RWPE2 (cell line): ENCODE data around the gene IFIT5.

Experiments
- ATAC-seq: fragments of 200-7000 bp; cut with Tn5 transposase; 3 replicates; pipeline ENCODE4 v1.9.1; 2021; ENCODE audit warnings: low read depth
- DNase-seq: peaks from one replicate; pipeline ENCODE4 v3.0.0-alpha.2; 2020; ENCODE audit warnings: low spot score
- H3K27ac ChIP-seq: fragments of 450-650 bp; 2 replicates; pipeline ENCODE4 v1.5.1; 2017; ENCODE audit warnings: mild to moderate bottlenecking; ENCODE audit not compliant: poor library complexity, severe bottlenecking
- H3K27me3 ChIP-seq: fragments of 250-450 bp; sonication (Bioruptor Pico); 2 replicates; pipeline ENCODE4 v1.5.1; 2021; ENCODE audit warnings: mild to moderate bottlenecking, moderate library complexity; ENCODE audit not compliant: insufficient read depth, poor library complexity, severe bottlenecking
- H3K36me3 ChIP-seq: fragments of 250-450 bp; sonication (Bioruptor Pico); 2 replicates; pipeline ENCODE4 v1.5.1; 2020; ENCODE audit warnings: low read depth, mild to moderate bottlenecking, moderate library complexity
- H3K4me1 ChIP-seq: fragments of 250-450 bp; sonication (Bioruptor Pico); 2 replicates; pipeline ENCODE4 v1.5.1; 2021; ENCODE audit warnings: mild to moderate bottlenecking, moderate library complexity; ENCODE audit not compliant: insufficient read depth, poor library complexity, severe bottlenecking
- H3K4me3 ChIP-seq: fragments of 250-450 bp; sonication (Bioruptor Pico); 2 replicates; pipeline ENCODE4 v1.5.1; 2021; ENCODE audit warnings: mild to moderate bottlenecking, moderate library complexity; ENCODE audit not compliant: severe bottlenecking
- H3K9me3 ChIP-seq: fragments of 250-450 bp; sonication (Bioruptor Pico); 2 replicates; pipeline ENCODE4 v1.5.1; 2021; ENCODE audit warnings: mild to moderate bottlenecking, moderate library complexity; ENCODE audit not compliant: severe bottlenecking
- TF ChIP-seq, protein P1 (sequence below): fragments of 450-650 bp; IDR thresholded peaks from one replicate; pipeline ENCODE4 v1.5.1; 2017; ENCODE audit warnings: mild to moderate bottlenecking, moderate library complexity; ENCODE audit not compliant: poor library complexity, severe bottlenecking

The IFIT5 gene

DNA sequence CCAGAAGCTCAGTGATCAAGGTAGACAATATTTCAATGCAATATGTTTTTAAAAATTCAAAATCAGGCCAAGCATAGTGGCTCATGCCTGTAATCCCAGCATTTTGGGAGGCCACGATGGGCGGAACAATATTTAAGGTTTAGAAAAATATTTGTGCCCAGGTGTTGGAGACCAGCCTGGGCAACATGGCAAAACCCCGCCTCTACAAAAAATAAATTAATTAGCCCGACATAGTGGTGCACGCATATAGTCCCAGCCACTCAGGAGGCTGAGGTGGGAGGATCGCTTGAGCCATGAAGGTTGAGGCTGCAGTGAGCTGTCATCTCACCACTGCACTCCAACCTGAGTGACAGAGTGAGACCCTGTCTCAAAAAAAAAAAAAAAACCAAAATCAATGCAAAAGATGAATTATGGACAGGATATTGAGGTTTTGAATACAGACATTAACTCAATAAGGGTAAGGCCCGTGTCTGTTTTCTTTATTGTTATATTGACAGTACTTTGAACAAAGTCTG lies 913 bp upstream of the IFIT5 start:
- Histone ChIP-seq H3K4me1 (no peaks in the 10 kb centered on the region), H3K9me3 (no peaks in the 10 kb centered on the region), H3K27me3 (no peaks in the 10 kb centered on the region), H3K4me3 (no peak overlapping the region), H3K27ac (peak overlapping the region; percentile 54), H3K36me3 (peaks cover 12% of the 10 kb centered on the region)
- TF ChIP-seq, protein P1, sequence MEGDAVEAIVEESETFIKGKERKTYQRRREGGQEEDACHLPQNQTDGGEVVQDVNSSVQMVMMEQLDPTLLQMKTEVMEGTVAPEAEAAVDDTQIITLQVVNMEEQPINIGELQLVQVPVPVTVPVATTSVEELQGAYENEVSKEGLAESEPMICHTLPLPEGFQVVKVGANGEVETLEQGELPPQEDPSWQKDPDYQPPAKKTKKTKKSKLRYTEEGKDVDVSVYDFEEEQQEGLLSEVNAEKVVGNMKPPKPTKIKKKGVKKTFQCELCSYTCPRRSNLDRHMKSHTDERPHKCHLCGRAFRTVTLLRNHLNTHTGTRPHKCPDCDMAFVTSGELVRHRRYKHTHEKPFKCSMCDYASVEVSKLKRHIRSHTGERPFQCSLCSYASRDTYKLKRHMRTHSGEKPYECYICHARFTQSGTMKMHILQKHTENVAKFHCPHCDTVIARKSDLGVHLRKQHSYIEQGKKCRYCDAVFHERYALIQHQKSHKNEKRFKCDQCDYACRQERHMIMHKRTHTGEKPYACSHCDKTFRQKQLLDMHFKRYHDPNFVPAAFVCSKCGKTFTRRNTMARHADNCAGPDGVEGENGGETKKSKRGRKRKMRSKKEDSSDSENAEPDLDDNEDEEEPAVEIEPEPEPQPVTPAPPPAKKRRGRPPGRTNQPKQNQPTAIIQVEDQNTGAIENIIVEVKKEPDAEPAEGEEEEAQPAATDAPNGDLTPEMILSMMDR: no peak
- DNase-seq (no peak), ATAC-seq (no peak)

DNA sequence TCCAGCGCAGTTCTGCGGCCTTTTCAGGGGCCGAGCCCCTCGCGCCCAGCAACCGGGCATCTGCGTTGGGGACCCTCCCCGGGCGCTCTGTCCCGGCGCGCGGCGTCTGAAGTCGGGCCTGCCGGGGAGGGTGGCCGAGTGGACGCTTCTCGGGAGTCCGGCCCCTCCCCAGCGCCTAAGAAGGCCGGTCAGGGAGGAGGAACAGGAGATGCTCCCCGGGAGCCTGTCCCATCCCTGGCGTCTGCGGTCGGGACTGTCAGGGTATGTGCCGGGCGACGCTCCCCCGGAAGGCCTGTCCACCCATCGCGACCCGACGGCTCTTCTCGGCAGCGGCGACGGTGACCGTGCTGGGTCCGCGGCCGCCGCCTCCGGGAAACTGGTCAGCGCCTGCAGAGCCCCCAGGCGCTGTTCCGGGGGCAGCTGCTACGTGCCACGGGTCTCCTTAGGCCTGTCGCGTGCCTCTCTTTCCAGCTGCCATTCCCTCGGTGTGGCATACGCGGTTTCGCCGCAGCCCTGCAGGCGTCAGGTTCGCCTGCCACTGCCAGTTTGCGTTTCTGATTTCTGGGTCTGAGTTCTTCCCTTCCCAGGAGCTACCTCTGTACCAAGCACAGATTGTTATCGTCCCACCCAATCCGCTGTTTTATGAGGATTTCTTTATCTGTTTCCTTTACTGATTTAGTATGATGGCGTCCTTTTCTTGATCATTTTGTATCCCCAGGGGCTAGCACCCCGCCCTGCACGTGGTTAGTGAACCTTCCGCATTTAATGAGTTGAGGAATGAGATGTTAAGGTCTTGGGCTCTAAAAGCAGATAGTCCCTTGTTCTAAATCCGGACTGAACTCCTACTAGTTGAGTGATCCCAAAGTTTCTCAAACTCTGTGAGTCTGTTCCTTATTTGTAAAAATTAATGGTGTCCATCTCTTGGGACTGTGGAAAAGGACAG lies 782 bp downstream of the IFIT5 start:
- DNase-seq: peak; percentile 56
- peak overlapping the region; percentile 58 for H3K4me3 ChIP-seq

DNA sequence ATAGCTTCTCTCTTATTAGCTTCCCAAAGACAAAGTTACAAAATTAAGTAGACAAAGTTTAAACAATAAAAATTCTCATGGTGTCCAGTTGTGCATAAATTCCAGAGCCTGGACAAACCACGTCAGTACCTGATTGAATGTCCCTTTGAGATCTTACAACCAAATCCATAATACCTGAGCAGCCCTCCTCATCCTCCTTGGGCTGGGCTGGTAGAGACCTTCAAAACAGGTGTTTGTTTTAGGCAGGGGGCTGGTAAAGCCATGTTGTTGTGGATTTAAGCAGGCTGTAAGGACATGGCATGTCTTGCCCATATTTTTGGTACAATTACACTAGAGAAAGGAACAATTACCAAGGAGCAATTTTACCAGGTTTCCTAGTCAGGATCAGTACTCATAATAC lies 2.1 kb downstream of the IFIT5 start:
- Histone ChIP-seq H3K4me3 (no peak overlapping the region), H3K9me3 (no peaks in the 10 kb centered on the region), H3K36me3 (peaks cover 29% of the 10 kb centered on the region), H3K27ac (no peak overlapping the region), H3K4me1 (peaks cover 4% of the 10 kb centered on the region), H3K27me3 (no peaks in the 10 kb centered on the region)
- TF ChIP-seq, protein P1: no peak
- DNase-seq: no peak
- ATAC-seq: no peak

More for the DNA sequence above, 782 bp downstream of the IFIT5 start:
- Histone ChIP-seq H3K9me3 (no peaks in the 10 kb centered on the region), H3K4me1 (peaks cover 4% of the 10 kb centered on the region), H3K27me3 (no peaks in the 10 kb centered on the region), H3K36me3 (peaks cover 24% of the 10 kb centered on the region), H3K27ac (peak overlapping the region; percentile 54)
- peak; percentile 71 for ATAC-seq
- TF ChIP-seq, protein P1: no peak

DNA sequence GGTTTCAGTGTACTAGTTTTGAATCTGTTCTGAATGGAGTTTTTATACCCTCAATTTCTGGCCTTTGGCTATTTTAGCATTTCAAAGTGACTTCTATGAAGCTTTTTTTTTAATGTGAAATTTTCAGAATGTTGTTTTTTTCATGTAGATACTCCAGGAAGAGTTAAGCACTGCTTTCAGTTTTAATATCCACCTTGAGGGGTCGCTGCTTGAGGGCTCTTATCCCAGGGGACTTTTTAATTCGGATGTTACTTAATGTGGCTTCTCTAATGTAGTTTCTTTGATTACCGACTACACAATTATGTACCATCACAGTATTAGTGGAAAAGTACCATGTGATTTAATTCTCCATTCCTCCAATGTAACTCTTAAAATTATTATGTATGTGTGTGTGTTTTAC lies 5.2 kb downstream of the IFIT5 start:
- no peak overlapping the region for H3K27ac ChIP-seq
- no peaks in the 10 kb centered on the region for H3K27me3 ChIP-seq
- no peak for DNase-seq
- H3K9me3 ChIP-seq: no peaks in the 10 kb centered on the region
- TF ChIP-seq, protein P1: peak; percentile 51
- no peak overlapping the region for H3K4me3 ChIP-seq
- H3K4me1 ChIP-seq: peaks cover 4% of the 10 kb centered on the region
- no peak for ATAC-seq
- peaks cover 35% of the 10 kb centered on the region for H3K36me3 ChIP-seq

DNA sequence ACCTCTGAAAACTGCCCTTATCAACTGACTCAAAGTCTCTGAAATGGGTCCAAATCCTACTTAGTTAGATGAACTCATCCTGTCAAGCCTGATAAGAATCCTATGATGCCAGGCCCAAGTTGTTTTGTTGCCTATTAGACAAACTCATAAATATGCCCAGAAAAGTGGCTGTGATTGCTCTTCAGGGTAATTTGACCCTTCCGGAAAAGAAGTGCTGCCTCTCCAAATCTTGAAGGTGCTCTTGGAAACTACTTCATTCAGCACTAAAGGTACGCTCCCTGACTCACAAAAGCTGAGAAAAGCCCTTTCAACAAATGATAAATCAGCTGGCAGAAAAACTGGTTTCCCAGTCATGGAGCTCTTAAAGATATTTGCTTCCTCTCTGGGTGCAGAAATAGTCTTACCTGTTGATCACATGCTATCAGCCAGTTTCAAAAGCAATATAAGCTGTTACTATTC lies 6.7 kb downstream of the IFIT5 start:
- H3K4me3 ChIP-seq: no peak overlapping the region
- no peak for DNase-seq

More for the DNA sequence above, 6.7 kb downstream of the IFIT5 start:
- Histone ChIP-seq H3K36me3 (peaks cover 34% of the 10 kb centered on the region), H3K27ac (no peak overlapping the region), H3K4me1 (peaks cover 4% of the 10 kb centered on the region), H3K27me3 (no peaks in the 10 kb centered on the region), H3K9me3 (no peaks in the 10 kb centered on the region)
- TF ChIP-seq, protein P1: no peak
- ATAC-seq: no peak
